ENCODE data around the gene GSG1L2. TPM values are rescaled to one million over a fixed set of nuclear protein-coding genes. Genes with fewer than 3 reads are reported as not detected.

GSG1L2 gene
- polyA plus RNA-seq (ENCODE audit: insufficient read length in 4 of 4): not detected

DNA sequence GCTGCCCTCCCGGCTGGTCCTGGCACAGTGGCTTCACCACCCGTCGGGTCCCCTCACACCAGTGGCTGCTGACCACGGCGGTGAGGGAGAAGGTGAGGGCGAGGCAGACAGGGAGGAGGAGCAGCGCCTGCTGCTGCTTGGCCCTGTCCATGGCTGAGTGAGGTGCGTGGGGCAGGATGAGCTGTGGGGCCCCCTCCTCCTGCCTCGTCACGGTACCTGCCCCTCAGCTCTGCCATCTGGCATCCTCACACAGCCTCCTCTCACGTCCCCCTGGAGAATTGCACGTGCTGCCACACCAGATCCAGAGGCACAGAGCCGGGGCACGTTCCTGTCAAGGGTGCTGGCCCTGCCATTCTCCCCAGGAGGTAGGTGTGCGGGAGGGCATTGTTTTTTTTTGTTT, at the start of gene GSG1L2:
Gene GSG1L2, minus strand, starts transcription at position 159 of the 400 bp plus-strand sequence. Its CDS starts 8 bp downstream, at position 151.
- no peak for DNase-seq (ENCODE audit: low read depth in 4 of 4, low spot score in 2 of 4)

DNA sequence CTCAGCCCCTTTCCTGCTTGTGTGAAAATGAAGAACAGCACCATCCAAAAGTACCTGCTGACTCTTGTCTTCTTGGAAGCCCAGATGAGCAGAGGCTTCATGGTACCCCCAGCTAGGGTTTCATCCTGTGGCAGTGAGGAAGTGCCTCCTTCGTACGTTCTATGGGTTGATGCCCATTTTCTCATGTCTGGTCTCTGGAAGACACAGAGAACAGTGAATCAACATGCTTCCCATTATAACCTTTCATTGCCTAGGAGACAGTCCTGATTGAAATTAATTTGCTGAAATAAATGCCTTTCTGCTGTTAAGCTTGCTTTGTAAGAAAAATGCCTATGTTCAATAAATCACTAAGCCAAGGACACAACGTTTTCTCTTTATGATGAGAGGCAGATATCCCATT, 46.7 kb upstream of the GSG1L2 start:
- no peak for DNase-seq (ENCODE audit: low read depth in 4 of 4, low spot score in 2 of 4)

DNA sequence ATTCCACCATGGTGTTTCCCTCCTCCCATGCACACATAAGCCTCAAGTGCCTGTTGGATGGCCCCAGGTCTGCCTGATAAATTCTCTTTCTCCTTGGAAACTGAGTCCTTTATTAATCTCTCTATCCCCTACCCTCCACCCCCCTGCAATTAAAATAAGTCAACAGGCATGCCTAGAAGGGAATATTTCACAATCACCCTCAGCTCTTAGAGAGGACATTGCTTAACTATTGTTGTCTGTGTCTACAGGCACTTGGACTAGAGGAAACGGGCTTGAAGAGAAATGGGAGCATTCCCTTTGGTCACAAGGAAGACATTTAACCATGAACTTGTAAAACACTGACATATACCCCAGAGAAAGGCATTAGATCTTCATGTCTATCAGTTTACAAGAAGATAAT, 43.7 kb upstream of the GSG1L2 start:
- DNase-seq (ENCODE audit: low read depth in 4 of 4, low spot score in 2 of 4): no peak

DNA sequence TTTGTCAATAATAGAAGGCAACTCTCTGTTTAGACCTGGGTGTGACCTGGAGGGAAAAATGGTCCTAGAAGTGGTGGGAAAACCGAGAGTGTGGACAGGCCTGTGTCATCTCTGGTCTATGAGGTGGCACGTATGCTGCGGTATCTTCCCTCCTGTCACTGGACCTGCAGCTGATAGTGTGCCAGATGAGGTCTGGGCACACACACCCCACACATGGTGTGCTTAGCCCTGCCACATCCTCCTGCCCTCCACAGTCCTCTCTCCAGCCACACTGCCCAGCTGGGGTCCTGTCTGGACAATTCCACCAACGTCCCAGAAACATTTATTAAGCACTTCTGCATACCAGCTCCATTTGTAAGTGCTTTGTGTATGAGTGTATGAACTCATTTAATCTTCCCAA, 41.1 kb upstream of the GSG1L2 start:
- DNase-seq (ENCODE audit: low read depth in 4 of 4, low spot score in 2 of 4): no peak

DNA sequence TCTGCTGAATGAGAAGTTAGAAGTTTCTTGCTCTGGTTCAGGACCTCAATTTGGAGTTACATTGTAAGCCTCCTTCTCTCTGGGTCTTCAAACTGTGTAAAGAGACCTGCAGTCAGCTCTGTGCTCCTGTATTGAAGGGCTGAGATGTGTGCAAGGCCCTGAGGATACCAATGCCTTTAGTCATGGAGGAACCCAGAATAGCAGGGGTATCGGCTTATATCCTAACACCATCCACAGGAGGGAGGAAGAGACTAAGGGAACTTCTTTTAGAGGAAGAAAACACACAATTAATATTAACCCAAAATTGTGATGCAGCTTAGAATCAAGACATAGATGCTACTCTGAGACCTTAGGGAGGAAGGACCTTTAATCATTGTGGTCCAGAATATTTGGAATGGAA, 40.3 kb upstream of the GSG1L2 start:
- no peak for DNase-seq (ENCODE audit: low read depth in 4 of 4, low spot score in 2 of 4)

DNA sequence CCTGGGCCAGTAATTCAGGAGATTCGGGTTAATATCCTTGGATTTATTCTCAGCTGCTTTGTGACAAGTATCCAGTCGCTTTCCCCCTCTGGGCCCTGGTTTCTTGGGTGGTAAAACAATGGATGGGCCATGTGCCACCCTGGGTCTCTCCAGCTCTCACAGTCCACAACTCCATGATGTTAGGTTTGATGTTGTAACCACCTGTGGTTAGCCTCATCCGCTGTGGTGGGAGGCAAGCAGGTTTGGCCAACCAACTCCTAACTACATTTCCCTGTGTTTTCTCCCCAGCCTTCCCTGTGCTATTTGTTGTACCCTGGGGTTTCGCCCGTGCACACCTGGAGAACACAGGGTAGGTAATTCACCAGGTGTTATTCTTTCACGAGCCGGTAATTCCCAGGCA, 39.0 kb upstream of the GSG1L2 start:
- no peak for DNase-seq (ENCODE audit: low read depth in 4 of 4, low spot score in 2 of 4)

DNA sequence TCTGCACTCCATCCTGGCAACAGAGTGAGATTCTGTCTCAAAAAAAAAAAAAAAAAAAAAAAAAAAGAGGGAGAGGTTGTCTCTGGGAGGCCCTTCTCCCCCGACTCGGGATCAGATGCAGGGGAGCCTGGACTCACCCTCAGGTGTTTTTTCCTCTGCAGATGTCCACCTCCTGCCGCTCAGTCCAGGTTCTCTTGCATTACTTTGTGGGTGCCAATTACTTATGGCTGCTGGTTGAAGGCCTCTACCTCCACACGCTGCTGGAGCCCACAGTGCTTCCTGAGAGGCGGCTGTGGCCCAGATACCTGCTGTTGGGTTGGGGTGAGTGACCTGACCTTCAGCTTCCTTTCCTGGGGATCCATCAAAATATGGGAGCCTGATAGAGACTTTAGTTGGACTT, 37.9 kb upstream of the GSG1L2 start:
- DNase-seq (ENCODE audit: low read depth in 4 of 4, low spot score in 2 of 4): no peak

DNA sequence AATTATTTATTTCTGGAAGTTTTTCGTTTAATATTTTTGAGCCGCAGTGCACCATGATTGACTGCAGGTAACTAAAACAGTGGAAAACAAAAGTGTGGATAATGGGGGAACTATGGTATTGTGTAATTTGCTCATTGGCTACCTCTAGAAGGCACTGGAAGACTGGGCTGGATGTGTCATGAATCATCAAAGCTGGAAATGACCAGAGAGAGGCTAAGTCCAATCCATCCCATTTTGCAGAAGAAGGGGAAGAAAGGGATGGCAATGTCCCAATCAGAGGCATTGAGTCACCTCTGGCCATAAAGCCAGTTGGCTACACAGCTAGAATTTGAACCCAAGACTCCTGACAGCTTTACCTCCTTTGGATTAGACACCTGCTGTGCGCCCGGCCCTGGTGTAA, 33.2 kb upstream of the GSG1L2 start:
- DNase-seq (ENCODE audit: low read depth in 4 of 4, low spot score in 2 of 4): no peak

DNA sequence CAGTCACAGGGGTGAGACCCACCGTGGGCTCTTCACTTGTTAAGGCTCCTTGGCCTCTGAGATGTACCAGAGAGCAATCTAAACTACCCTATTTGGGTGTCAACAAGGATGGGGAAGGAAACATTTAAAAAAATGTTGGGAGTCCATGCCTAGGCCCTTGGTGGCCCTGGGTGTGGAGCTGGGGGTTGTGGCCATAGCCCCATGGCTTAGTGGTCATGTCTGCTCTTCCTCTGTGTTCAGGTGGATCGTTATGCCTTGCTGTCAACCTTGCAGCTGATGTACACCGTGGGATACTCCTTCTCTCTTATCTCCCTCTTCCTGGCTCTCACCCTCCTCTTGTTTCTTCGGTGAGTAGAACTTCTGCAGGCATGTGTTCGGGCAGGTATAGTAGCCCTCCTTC, 32.4 kb upstream of the GSG1L2 start:
- DNase-seq (ENCODE audit: low read depth in 4 of 4, low spot score in 2 of 4): no peak

DNA sequence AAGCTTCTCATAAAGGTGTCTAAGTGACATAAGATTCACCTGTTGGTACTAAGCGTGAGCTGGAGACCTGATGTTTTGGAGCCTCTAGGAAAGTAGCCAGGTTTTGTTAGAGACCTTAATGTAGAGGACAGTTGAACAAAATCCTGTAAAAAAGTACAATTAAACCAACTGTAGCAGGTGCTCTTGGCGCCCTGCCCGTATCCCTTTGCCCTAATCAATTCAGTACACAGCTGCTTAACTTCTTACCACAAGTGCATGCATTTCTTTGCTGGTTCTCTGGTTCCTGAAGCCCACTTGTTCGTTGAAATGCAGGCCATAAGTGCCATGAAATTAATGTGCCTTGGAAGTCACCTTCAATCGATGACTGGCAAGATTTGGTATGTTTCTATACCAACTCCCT, 28.3 kb upstream of the GSG1L2 start:
- no peak for DNase-seq (ENCODE audit: low read depth in 4 of 4, low spot score in 2 of 4)

DNA sequence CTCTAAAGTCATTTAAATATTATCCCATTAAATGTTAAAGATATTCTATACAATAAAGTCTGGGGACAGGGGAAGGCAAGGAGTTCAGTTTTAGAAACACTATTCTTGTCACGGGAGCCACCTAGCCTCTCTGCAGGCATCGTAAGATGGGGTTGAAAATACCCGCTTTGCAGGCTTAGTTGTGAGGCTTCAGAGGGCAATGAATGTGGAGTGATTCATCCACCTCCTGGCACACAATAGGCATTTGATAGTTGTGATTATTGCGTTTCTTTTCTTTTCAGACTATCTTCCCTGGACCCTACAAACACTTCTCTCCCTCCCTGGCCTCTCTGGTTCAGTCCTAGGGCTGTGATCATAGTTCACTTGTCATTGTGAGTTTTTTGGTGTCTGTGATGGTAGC, 23.4 kb upstream of the GSG1L2 start:
- DNase-seq (ENCODE audit: low read depth in 4 of 4, low spot score in 2 of 4): no peak

DNA sequence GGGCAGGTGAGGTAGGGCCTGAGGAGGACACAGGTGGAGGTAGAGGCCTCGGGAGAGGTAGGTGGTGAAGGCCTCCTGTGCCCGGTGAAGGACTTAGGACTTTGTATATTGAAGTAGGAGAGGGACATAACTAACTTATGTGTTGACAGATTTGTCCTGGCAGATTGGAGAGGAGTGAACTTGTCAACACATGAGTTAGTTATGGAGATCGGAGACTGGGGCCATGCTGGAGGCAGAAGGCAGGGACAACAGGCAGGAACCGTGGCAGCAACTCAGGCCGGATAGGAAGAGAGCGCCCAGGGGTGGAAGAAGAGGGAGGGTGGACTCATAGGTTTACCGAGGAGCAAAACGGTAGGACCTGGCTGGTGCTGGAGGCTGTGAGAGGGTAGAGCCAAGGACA, 22.3 kb upstream of the GSG1L2 start:
- no peak for DNase-seq (ENCODE audit: low read depth in 4 of 4, low spot score in 2 of 4)

DNA sequence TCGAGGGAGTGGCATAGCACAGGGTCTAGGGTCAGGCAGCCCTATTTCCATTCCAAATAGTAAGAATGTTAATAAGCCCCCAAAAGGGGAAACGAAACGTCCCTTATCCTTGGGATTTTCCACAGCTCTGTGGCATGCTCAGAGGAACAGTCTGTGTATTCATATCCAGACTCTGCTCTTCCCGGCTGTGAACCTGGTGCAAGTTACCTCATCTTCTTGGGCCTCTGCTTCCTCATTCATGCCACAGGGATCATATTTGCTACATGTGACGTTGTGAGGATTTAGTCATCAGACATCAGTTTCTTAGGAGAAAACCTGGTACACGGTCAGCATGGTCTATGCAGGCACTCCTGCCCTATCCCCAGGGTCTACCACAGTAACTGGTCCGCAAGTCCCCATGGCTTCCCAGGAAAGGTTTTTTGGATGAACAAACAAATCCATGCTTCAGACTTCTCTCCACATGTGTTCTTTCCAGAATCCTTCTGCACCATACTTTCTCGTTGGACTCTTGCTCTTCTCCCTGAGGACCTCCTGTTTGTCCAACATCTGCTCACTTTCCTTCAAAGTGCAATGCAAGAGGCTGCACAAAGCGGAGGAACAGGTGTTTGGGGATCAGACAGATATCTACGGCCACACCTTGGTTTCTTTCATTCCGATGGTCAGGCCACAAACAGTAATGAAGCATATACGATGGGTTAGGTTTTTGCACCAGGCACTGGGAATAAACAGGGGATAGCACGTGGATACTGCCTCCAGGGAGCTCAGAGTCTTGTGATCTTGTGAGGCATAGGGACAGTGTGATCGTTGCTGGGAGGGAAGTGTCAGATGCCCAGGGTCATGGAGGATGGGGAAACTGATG, 21.5 kb upstream of the GSG1L2 start:
- DNase-seq (ENCODE audit: low read depth in 4 of 4, low spot score in 2 of 4): no peak

DNA sequence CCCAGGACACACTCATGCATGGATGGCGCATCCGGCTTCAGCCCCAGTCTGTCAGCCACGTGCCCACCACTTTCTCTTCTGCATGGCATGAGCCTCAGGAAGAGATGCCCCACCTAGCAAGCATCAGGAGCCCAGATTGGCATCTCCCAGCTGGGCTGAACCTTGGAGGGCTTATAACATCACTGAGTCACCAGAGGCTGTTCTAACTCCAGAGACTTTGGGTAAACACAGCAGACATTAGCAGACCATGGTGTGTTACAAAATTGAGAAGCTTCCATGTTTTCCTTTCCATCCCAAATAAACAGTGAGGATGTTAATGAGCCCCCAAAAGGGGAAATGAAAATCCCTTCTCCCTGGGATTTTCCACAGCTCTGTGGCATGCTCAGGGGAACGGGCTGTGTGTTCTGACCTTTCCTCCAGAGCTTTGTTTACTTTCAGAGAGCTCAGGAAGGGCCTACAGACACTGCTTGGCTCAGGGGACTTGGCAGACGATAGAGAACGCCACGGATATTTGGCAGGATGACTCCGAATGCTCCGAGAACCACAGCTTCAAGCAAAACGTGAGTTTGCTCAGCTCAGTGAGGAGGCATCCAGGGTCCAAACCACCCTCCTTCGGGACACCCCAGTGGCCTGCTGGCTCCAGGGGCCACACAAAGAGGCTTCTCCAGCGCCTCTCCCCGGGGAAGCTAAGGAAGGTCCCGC, 20.3 kb upstream of the GSG1L2 start:
- no peak for DNase-seq (ENCODE audit: low read depth in 4 of 4, low spot score in 2 of 4)

DNA sequence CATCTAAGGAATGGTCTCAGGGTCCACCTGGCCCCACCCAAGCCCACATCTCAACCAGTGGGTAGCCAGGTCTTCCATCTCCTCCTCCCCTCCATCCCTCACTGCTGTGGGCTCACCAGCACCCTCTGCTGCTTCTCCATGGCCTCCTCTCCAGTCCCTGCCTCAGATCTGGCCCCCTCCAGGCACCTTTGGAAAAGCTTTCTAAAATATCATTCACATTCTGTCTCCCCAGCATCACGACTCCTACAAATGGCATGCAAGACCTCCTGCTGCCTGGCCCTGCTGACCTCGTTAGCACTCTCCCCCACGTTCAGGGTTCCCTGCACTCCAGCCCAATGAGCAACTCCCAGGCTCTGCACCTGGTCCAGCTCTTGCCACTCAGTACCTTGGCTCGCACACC, 17.6 kb upstream of the GSG1L2 start:
- DNase-seq (ENCODE audit: low read depth in 4 of 4, low spot score in 2 of 4): no peak

DNA sequence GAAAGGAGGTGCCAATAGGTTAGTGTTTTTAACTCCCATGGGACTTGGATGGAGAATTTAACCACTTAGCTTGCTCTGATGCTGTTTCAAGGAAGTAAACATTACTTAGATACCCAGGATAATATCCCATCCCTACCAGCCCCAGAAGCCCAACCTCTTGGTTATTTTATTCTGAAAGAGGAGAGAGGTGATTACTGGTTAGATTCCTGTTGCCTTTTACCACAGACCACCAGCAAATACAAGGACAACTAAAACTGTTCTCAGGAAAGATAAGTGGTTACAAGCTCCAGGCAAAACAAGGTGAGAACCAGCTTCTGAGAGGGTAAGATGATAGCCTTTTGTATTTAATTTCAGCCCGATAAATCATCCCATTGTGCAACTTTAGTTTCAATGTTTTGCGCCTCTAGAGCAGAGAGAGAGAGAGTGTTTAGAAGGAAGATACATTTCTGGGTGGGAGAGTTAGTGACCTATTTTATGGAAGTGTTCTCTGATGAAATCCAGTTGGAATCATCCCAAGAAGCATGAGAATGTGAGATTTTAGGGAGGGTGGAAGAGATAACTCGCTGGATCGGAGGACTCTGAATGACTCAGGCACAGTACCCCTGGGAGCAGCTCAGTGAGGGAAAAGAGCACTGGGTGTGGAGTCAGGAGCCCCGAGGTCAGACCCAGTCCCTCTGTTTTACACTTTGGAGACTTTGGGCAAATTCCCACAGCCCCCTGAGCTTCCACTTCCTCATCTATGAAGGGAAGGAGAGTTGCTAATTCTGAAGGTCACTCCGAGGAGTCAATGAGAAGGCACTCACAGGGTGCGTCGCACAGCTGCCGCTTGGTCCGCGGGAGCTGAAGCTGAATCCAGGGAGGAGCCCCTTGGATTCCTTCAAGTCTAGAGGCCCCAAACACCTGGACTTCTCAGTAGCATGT, 15.9 kb upstream of the GSG1L2 start:
- peak in 1 of 4 donors; percentile 16 for DNase-seq (ENCODE audit: low read depth in 4 of 4, low spot score in 2 of 4)

DNA sequence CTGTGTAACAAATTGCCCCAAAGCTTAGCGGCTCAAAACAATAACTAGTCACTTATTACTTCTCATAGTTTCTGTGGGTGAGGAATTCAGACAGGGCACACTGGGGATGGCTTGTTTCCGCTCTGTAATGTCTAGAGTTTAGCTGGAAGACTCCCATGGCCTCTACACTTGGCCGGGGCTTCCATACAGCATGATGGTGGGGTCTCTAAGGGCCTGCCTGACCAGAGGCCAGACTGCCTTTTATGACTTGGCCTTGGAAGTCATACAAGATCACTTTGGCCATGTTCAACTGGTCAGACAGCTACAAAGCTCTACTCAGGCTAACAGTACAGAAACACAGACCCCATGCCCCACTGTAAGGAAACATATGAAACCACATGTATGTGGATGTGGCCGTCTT, 12.0 kb upstream of the GSG1L2 start:
- no peak for DNase-seq (ENCODE audit: low read depth in 4 of 4, low spot score in 2 of 4)

DNA sequence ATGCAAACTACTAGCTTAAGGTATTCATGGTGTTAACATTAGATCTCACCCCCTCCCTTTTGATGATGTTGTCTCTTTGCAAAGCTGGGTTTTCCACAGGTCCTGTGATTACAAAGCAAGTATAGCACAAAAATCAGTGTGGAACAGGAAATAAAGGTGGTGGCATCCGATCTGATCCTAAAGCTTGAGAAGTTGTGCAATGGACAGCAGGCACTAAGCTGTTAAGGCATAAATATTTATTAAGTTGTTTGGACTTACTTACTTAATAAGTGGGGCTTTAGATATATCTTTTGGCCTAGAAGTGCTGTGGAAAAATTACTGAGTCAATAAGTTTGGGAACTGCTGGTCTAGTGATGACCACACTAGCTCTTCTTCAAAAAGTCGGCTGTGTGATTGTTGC, 8.8 kb upstream of the GSG1L2 start:
- DNase-seq (ENCODE audit: low read depth in 4 of 4, low spot score in 2 of 4): no peak

DNA sequence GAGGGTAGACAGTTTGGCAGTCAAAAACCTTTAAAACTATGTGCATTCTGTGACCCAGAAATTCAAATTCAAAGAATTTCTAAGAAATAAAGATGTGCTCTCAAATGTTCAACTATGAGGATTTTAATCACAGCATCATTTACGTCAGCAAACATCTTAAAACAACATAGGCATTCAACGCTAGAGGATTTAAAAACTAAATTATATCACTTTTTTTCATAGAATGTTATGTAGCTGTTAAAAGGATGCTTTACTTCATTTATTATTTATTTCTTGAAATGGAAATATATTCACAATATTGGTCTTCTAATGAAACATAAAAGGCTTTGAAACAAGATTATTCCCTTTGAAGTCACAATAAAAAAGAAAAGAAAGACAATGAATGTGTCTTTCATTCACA, 7.5 kb upstream of the GSG1L2 start:
- DNase-seq (ENCODE audit: low read depth in 4 of 4, low spot score in 2 of 4): no peak

DNA sequence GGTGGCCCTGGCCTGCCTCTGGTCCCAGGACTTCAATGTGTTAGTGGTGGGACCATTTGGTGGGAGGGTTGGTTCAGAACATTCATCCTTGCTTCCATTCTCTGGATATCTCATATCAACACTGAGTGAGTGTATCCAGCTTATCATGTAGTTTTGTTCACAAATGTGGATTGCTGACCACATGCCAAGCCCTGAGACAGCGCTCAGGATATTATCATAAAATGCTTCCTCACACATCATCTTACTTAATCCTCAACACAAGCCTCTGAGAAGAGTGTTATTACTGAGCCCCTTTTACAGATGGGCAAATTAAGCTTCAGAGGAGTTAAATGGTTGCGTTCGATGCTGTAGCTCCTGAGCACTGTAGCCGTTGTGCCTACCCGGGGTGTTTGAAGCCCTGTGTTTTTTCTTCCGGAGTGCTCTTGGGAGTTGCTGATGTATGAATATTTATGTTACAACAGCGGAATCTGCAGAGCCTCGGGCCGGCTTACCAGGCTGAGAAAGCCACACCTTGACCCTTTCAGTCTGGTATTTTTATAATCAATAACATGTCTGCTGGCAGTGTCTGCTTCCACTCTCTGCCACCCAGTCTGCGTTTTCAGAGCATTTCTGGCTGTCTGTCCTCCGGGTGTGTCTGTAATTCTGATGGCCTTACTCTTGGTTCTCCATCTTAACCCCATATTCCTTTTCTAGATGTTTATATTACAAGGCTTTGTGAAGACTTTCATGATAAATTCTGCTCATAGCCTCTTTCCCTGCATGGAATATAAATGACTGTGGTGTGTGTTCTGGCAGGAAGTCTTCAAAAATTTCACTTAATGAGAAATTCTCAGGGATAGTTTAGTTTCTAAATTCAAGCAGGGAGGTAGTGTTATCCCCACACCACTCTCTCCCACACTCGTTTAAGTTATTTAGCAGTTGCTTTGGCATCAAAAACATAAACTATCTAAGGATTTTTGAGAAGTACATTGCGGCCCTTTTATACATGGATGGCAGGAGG, 6.7 kb upstream of the GSG1L2 start:
- DNase-seq (ENCODE audit: low read depth in 4 of 4, low spot score in 2 of 4): no peak

Measured in left renal cortex interstitium (tissue), 4 donors.